K562 (cell line): Measurements from ENCODE around the gene CLCN1. TPM values are rescaled to one million over a fixed set of nuclear protein-coding genes. Genes with fewer than 3 reads are reported as not detected.

Experiments
- ARID2 ChIP-seq: fragments of 450-650 bp; IDR thresholded peaks from 2 replicates; pipeline ENCODE4 v1.6.1; 2017; ENCODE audit warnings: antibody characterized with exemption, mild to moderate bottlenecking
- ATF1 ChIP-seq, 2 experiments: fragments of 450-650 bp in 1 of 2; IDR thresholded peaks; 2 replicates each; pipeline ENCODE4 v1.6.1; 2016; ENCODE audit warnings: missing compliant biosample characterization in 1 of 2, missing genetic modification characterization in 1 of 2
- CBFA2T2 ChIP-seq: fragments of 450-650 bp; conservative IDR thresholded peaks from 2 replicates; pipeline ENCODE4 v1.6.1; 2017; ENCODE audit warnings: mild to moderate bottlenecking
- CBX1 ChIP-seq: sonication (generic); IDR thresholded peaks from 2 replicates; pipeline ENCODE4 v1.6.1; 2016; ENCODE audit warnings: antibody characterized with exemption, low read depth, mild to moderate bottlenecking
- CBX3 ChIP-seq, 2 experiments: IDR thresholded peaks; 1 replicate in 1 of 2; 2 replicates in 1 of 2; pipeline ENCODE4 v1.6.1; 2012; ENCODE audit warnings: inconsistent platforms in 2 of 2, low read length in 2 of 2, borderline replicate concordance in 1 of 2, control low read depth in 1 of 2
- EP400 ChIP-seq: fragments of 450-650 bp; IDR thresholded peaks from 2 replicates; pipeline ENCODE4 v1.6.1; 2017; ENCODE audit warnings: antibody characterized with exemption, mild to moderate bottlenecking, moderate library complexity
- FOXA1 ChIP-seq: fragments of 450-650 bp; IDR thresholded peaks from 2 replicates; pipeline ENCODE4 v1.6.1; 2016; ENCODE audit warnings: mild to moderate bottlenecking, borderline replicate concordance
- ILF3 ChIP-seq: fragments of 450-650 bp; IDR thresholded peaks from 2 replicates; pipeline ENCODE4 v1.6.1; 2018; ENCODE audit warnings: antibody characterized with exemption, mild to moderate bottlenecking, moderate library complexity, borderline replicate concordance
- MEF2D ChIP-seq: conservative IDR thresholded peaks from 2 replicates; pipeline ENCODE4 v1.6.1; 2016; ENCODE audit warnings: low read depth, missing genetic modification characterization, missing compliant biosample characterization
- MYC ChIP-seq, 2 experiments: fragments of 250-450 bp in 1 of 2; sonication (Bioruptor Pico) in 1 of 2; IDR thresholded peaks; 2 replicates each; pipeline versions ENCODE4 v1.5.1 to v1.6.1; 2012 to 2021; ENCODE audit warnings: low read depth in 2 of 2, borderline replicate concordance in 1 of 2, improper control_type of control experiment in 1 of 2, low read length in 1 of 2, mild to moderate bottlenecking in 1 of 2, moderate library complexity in 1 of 2
- NCOA2 ChIP-seq, 2 experiments: fragments of 450-650 bp; IDR thresholded peaks; 2 replicates each; pipeline ENCODE4 v1.6.1; 2018; ENCODE audit warnings: mild to moderate bottlenecking in 2 of 2, moderate library complexity in 1 of 2; ENCODE audit not compliant: partially characterized antibody in 2 of 2
- NFE2 ChIP-seq: IDR thresholded peaks from 2 replicates; pipeline ENCODE4 v1.6.1; 2014; ENCODE audit warnings: antibody characterized with exemption, low read depth
- NFRKB ChIP-seq: fragments of 450-650 bp; IDR thresholded peaks from 2 replicates; pipeline ENCODE4 v1.6.1; 2016; ENCODE audit warnings: low read depth
- NR3C1 ChIP-seq: sonication (generic); formaldehyde crosslinking; IDR thresholded peaks from 2 replicates; pipeline ENCODE4 v1.8.1; 2022; ENCODE audit warnings: missing genetic modification reagents
- POLR2A ChIP-seq: fragments of 450-650 bp; conservative IDR thresholded peaks from 2 replicates; pipeline ENCODE4 v1.6.1; 2016
- POLR2B ChIP-seq: fragments of 450-650 bp; IDR thresholded peaks from 2 replicates; pipeline ENCODE4 v1.6.1; 2018; ENCODE audit warnings: low read depth; ENCODE audit not compliant: partially characterized antibody
- RBBP5 ChIP-seq: fragments of 200-600 bp; sonication (generic); IDR thresholded peaks from 2 replicates; pipeline ENCODE4 v1.6.1; 2012; ENCODE audit warnings: borderline replicate concordance, mild to moderate bottlenecking, low read length, control low read depth, inconsistent platforms; ENCODE audit not compliant: insufficient read depth, poor library complexity, severe bottlenecking
- SMAD4 ChIP-seq: fragments of 250-450 bp; sonication (Bioruptor Pico); conservative IDR thresholded peaks from 2 replicates; pipeline ENCODE4 v1.8.0; 2021; ENCODE audit warnings: inconsistent platforms, mild to moderate bottlenecking, moderate library complexity
- SMARCA5 ChIP-seq: fragments of 450-650 bp; IDR thresholded peaks from 2 replicates; pipeline ENCODE4 v1.6.1; 2016
- XRCC5 ChIP-seq: fragments of 200-400 bp; formaldehyde crosslinking; IDR thresholded peaks from 2 replicates; pipeline ENCODE4 v1.6.1; 2017; ENCODE audit warnings: low read depth, mild to moderate bottlenecking, low read length
- ZEB2 ChIP-seq: fragments of 450-650 bp; IDR thresholded peaks from 2 replicates; pipeline ENCODE4 v1.6.1; 2016
- ZNF121 ChIP-seq: sonication (generic); formaldehyde crosslinking; conservative IDR thresholded peaks from 2 replicates; pipeline ENCODE4 v1.8.0; 2022; ENCODE audit warnings: missing genetic modification reagents
- ZNF408 ChIP-seq: fragments of 250-450 bp; sonication (Bioruptor Pico); IDR thresholded peaks from 2 replicates; pipeline ENCODE4 v1.4.0; 2020; ENCODE audit warnings: low read depth, mild to moderate bottlenecking, moderate library complexity
- ZNF551 ChIP-seq: fragments of 250-450 bp; sonication (Bioruptor Pico); IDR thresholded peaks from 2 replicates; pipeline ENCODE4 v1.5.0; 2021; ENCODE audit warnings: mild to moderate bottlenecking, moderate library complexity
- polyA plus RNA-seq, 8 experiments: library from polyadenylated mRNA; depleted of rRNA in 4 of 8; stranded (reverse) in 5 of 8; unstranded in 3 of 8; fragments of >200 nt; fragmentation: Nextera tagmentation in 2 of 8; fragmentation: Illumina TruSeq in 1 of 8; extraction: Ambion mirVana in 2 of 8; extraction: Trizol in 1 of 8; gene quantifications; 2 replicates each; pipeline versions ENCODE4 v1.2.1 to v1.2.3, GENCODE V29; 2011 to 2014; ENCODE audit warnings: inconsistent platforms in 1 of 8, missing spikeins in 1 of 8
- total RNA-seq, 7 experiments: library from RNA; depleted of rRNA in 6 of 7; stranded (reverse); fragments of >200 nt in 6 of 7; fragmentation: Illumina TruSeq in 2 of 7; extraction: Trizol in 2 of 7; gene quantifications; 2 replicates each; pipeline versions ENCODE4 v1.2.1 to v1.2.3, GENCODE V29; 2011 to 2021; ENCODE audit warnings: low replicate concordance in 1 of 7
- TF ChIP-seq, protein P1 (sequence below): fragments of 450-650 bp; conservative IDR thresholded peaks from 2 replicates; pipeline ENCODE4 v1.6.1; 2016; ENCODE audit warnings: missing genetic modification characterization, low read depth, mild to moderate bottlenecking, control low read depth, missing compliant biosample characterization
- TF ChIP-seq, protein P2 (sequence below): fragments of 450-650 bp; formaldehyde crosslinking; IDR thresholded peaks from 2 replicates; pipeline ENCODE4 v1.4.0; 2022; ENCODE audit warnings: missing genetic modification characterization
- TF ChIP-seq, protein P3 (sequence below): fragments of 450-650 bp; IDR thresholded peaks from 2 replicates; pipeline ENCODE4 v1.6.1; 2016; ENCODE audit warnings: low read depth, mild to moderate bottlenecking, moderate library complexity

The CLCN1 gene
- total and polyA plus RNA-seq, 9 of the 15 experiments (the other 6 are each of a cell fraction or from before 2014, with no cell fraction given), result 0.01 to 0.11 (median 0.04) TPM; not detected in 4

DNA sequence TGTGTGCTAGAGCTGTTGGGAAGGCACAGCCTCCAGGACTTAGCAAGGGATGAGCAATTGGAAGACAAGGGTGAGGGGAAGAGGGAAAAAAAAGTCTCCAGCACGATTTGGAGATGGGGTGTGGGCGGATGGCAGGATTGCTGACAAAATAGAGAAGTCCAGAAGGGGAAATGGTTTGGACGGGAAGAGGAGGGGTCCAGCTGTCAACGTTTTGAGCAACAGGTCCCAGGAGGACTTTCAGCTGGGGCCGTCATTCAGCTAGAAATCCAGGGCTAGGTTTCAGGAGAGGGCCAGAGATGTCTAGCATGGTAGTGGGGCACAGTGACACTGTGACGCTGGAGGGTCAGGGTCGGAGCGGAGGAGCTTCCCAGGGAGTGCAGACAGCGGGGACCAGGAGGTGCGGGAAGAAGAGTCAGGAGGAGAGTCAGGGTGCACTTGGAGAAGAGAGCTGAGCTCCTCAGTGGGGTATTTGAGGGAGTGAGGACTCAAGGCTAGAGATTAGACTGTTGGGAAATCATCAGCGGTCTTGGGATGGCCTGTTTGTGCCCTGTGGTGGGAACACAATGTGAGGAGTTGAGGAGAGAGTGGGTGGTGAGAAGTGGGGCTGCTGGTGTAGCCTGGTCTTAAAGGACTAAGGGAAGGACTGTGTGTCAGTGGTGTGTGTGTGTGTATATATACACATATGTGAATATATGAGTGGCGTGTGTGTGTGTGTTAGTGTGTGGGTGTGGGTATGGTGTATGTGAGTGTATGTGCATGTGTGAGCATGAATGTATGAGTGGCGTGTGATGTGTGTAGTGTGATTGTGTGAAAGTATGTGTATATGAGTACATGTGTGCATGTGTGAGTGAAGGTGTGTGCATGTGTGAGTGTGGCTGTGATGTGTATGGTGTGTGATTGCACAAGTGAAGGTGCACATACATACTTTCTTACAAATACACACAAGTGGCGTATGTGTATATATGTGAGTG lies 69.0 kb downstream of the CLCN1 start (continued):
- TF ChIP-seq ILF3 (no peak), FOXA1 (no peak), NFRKB (no peak), MEF2D (no peak), SMARCA5 (peak; percentile 62; the same call in 1 of the 2 replicates), MYC (IDR thresholded peaks at IDR 0.05; ENCODE audit: low read depth, low read length) (no peak), MYC (CRISPR knock-in tag; IDR thresholded peaks at IDR 0.05; ENCODE audit: borderline replicate concordance, low read depth) (no peak), ZNF551 (CRISPR knock-in tag) (no peak), CBFA2T2 (no peak), XRCC5 (no peak), ZNF121 (CRISPR knock-in tag) (no peak), POLR2A (peak; percentile 47), ATF1 (CRISPR knock-in tag; IDR thresholded peaks at IDR 0.05) (no peak), ATF1 (tag; IDR thresholded peaks at IDR 0.05) (no peak), ZEB2 (no peak), POLR2B (peak; percentile 72), NFE2 (no peak), ZNF408 (CRISPR knock-in tag) (no peak), RBBP5 (no peak), SMAD4 (CRISPR knock-in tag) (no peak), ARID2 (peak; percentile 39; the same call in 1 of the 2 replicates), NR3C1 (CRISPR knock-in tag) (no peak), CBX3 (IDR thresholded peaks at IDR 0.05; ENCODE audit: borderline replicate concordance in 1 of 2, low read length in 2 of 2) (no peak), EP400 (no peak), CBX1 (no peak), NCOA2 (IDR thresholded peaks at IDR 0.05; ENCODE audit: partially characterized antibody in 2 of 2) (no peak)
- TF ChIP-seq, protein P1, sequence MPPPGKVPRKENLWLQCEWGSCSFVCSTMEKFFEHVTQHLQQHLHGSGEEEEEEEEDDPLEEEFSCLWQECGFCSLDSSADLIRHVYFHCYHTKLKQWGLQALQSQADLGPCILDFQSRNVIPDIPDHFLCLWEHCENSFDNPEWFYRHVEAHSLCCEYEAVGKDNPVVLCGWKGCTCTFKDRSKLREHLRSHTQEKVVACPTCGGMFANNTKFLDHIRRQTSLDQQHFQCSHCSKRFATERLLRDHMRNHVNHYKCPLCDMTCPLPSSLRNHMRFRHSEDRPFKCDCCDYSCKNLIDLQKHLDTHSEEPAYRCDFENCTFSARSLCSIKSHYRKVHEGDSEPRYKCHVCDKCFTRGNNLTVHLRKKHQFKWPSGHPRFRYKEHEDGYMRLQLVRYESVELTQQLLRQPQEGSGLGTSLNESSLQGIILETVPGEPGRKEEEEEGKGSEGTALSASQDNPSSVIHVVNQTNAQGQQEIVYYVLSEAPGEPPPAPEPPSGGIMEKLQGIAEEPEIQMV, result no peak
- TF ChIP-seq, protein P2, sequence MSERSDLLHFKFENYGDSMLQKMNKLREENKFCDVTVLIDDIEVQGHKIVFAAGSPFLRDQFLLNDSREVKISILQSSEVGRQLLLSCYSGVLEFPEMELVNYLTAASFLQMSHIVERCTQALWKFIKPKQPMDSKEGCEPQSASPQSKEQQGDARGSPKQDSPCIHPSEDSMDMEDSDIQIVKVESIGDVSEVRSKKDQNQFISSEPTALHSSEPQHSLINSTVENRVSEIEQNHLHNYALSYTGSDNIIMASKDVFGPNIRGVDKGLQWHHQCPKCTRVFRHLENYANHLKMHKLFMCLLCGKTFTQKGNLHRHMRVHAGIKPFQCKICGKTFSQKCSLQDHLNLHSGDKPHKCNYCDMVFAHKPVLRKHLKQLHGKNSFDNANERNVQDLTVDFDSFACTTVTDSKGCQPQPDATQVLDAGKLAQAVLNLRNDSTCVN (CRISPR knock-in tag), result peak; percentile 98; the same call in 1 of the 2 replicates
- TF ChIP-seq, protein P3, sequence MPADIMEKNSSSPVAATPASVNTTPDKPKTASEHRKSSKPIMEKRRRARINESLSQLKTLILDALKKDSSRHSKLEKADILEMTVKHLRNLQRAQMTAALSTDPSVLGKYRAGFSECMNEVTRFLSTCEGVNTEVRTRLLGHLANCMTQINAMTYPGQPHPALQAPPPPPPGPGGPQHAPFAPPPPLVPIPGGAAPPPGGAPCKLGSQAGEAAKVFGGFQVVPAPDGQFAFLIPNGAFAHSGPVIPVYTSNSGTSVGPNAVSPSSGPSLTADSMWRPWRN, result no peak
